ENCODE data around the gene ATRX.

GRCh38 chrX:77572322-77572721, 213.7 kb downstream of the ATRX start:
- TF ChIP-seq GATA2 (IDR thresholded peaks at IDR 0.05; ENCODE audit: low read depth, low read length) (no peak), GATA3 (IDR thresholded peaks at IDR 0.05; ENCODE audit: low read depth, low read length) (no peak)
